SK-N-SH (cell line): Measurements from ENCODE around the gene ZER1. TPM values are rescaled to one million over a fixed set of nuclear protein-coding genes. Genes with fewer than 3 reads are reported as not detected.

ENCODE experiments used
- CTCF ChIA-PET: fragments of 300-600, 350-600 bp; formaldehyde crosslinking; extraction: SDS; loops from one replicate; lab custom pipeline; 2021; lab: Yijun Ruan, JAX
- POLR2A ChIA-PET: fragments of 350-600 bp; sonication (Branson Sonifier 250); formaldehyde crosslinking; extraction: SDS; loops from one replicate; lab custom pipeline; 2020; ENCODE audit warnings: antibody characterized with exemption, inconsistent platforms; lab: Yijun Ruan, JAX
- DNase-seq: peaks from one replicate; pipeline ENCODE4 v3.0.0; 2012
- H2AFZ ChIP-seq: fragments of 200-600 bp; sonication (generic); 2 replicates; pipeline ENCODE4 v1.8.1; 2016; ENCODE audit warnings: antibody characterized with exemption, mild to moderate bottlenecking, low read depth
- H3F3A ChIP-seq: fragments of 200-600 bp; sonication (generic); replicated peaks from 2 replicates; pipeline ENCODE3; 2016; ENCODE audit warnings: antibody characterized with exemption, mild to moderate bottlenecking; ENCODE audit not compliant: insufficient read depth
- H3K27ac ChIP-seq, 2 experiments: fragments of 200-500 bp in 1 of 2; fragments of 200-600 bp in 1 of 2; sonication (Bioruptor generic) in 1 of 2; sonication (generic), shearing (Covaris generic) in 1 of 2; 2 replicates each; pipeline versions ENCODE4 v1.5.1 to v1.6.1; 2014 to 2016; ENCODE audit warnings: low read depth in 2 of 2, inconsistent platforms in 1 of 2, low read length in 1 of 2, mild to moderate bottlenecking in 1 of 2, mixed read lengths in 1 of 2
- H3K27me3 ChIP-seq: fragments of 200-600 bp; sonication (generic), shearing (Covaris generic); 2 replicates; pipeline ENCODE4 v1.6.1; 2016; ENCODE audit warnings: mixed run types; ENCODE audit not compliant: insufficient read depth
- H3K36me3 ChIP-seq, 2 experiments: fragments of 200-500 bp in 1 of 2; fragments of 200-600 bp in 1 of 2; sonication (Bioruptor generic) in 1 of 2; sonication (generic) in 1 of 2; replicated peaks in 1 of 2; 2 replicates each; pipeline versions ENCODE3 to v1.5.1; 2014 to 2016; ENCODE audit warnings: low read length in 1 of 2, mild to moderate bottlenecking in 1 of 2; ENCODE audit not compliant: insufficient read depth in 2 of 2, control insufficient read depth in 1 of 2
- H3K4me1 ChIP-seq, 2 experiments: fragments of 200-500 bp in 1 of 2; fragments of 200-600 bp in 1 of 2; sonication (Bioruptor generic) in 1 of 2; sonication (generic), shearing (Covaris generic) in 1 of 2; 2 replicates each; pipeline versions ENCODE4 v1.5.1 to v1.6.1; 2014 to 2016; ENCODE audit warnings: low read depth in 1 of 2, low read length in 1 of 2, mixed run types in 1 of 2; ENCODE audit not compliant: insufficient read depth in 2 of 2, control insufficient read depth in 1 of 2
- H3K4me2 ChIP-seq: fragments of 200-600 bp; sonication (generic), shearing (Covaris generic); 2 replicates; pipeline ENCODE4 v1.6.1; 2017; ENCODE audit warnings: mixed run types
- H3K4me3 ChIP-seq, 2 experiments: fragments of 200-500 bp in 1 of 2; fragments of 200-600 bp in 1 of 2; sonication (Bioruptor generic) in 1 of 2; sonication (generic), shearing (Covaris generic) in 1 of 2; 2 replicates each; pipeline versions ENCODE4 v1.5.1 to v1.8.1; 2014 to 2016; ENCODE audit warnings: low read depth in 2 of 2, inconsistent platforms in 1 of 2, low read length in 1 of 2, mild to moderate bottlenecking in 1 of 2, mixed read lengths in 1 of 2, moderate library complexity in 1 of 2
- H3K79me2 ChIP-seq: fragments of 200-600 bp; sonication (generic); 2 replicates; pipeline ENCODE4 v1.8.1; 2017; ENCODE audit warnings: mild to moderate bottlenecking; ENCODE audit not compliant: insufficient read depth
- H3K9ac ChIP-seq: fragments of 200-600 bp; sonication (generic); 2 replicates; pipeline ENCODE4 v1.6.1; 2017; ENCODE audit warnings: mixed run types
- H3K9me2 ChIP-seq: fragments of 200-600 bp; sonication (generic); 2 replicates; pipeline ENCODE4 v1.6.1; 2017; ENCODE audit warnings: mixed run types
- H3K9me3 ChIP-seq: fragments of 200-600 bp; sonication (generic); 2 replicates; pipeline ENCODE4 v1.6.1; 2017; ENCODE audit warnings: mixed run types, mild to moderate bottlenecking, moderate library complexity
- H4K20me1 ChIP-seq: fragments of 200-600 bp; sonication (generic); 2 replicates; pipeline ENCODE4 v1.6.1; 2017; ENCODE audit warnings: mild to moderate bottlenecking, mixed run types; ENCODE audit not compliant: insufficient read depth
- ELF1 ChIP-seq: IDR thresholded peaks from 2 replicates; pipeline ENCODE4 v1.4.0; 2012
- FOSL2 ChIP-seq: IDR thresholded peaks from 2 replicates; pipeline ENCODE4 v1.4.0; 2012; ENCODE audit warnings: low read depth, mild to moderate bottlenecking, moderate library complexity, borderline replicate concordance
- FOXM1 ChIP-seq: IDR thresholded peaks from 2 replicates; pipeline ENCODE4 v1.4.0; 2012; ENCODE audit warnings: low read depth, mild to moderate bottlenecking
- GABPA ChIP-seq: IDR thresholded peaks from 2 replicates; pipeline ENCODE4 v1.4.0; 2012; ENCODE audit warnings: low read depth, mild to moderate bottlenecking
- JUND ChIP-seq: IDR thresholded peaks from 2 replicates; pipeline ENCODE4 v1.4.0; 2012
- MEF2A ChIP-seq: IDR thresholded peaks from 2 replicates; pipeline ENCODE4 v1.4.0; 2012; ENCODE audit warnings: low read depth, borderline replicate concordance
- NFIC ChIP-seq: IDR thresholded peaks from 2 replicates; pipeline ENCODE4 v1.4.0; 2012; ENCODE audit warnings: borderline replicate concordance
- TCF12 ChIP-seq: IDR thresholded peaks from 2 replicates; pipeline ENCODE4 v1.4.0; 2012
- WGBS: methylation state at CpG from one replicate; pipeline ENCODE4 v1.1.6; 2017; ENCODE audit warnings: low lambda C conversion rate; 5-methylcytosine and 5-hydroxymethylcytosine counted together
- polyA plus RNA-seq, 3 experiments: library from polyadenylated mRNA; depleted of rRNA; stranded (reverse); fragments of >200 nt; gene quantifications; 2 replicates each; pipeline ENCODE4 v1.2.3, GENCODE V29; 2012
- TF ChIP-seq, protein P1 (sequence below): IDR thresholded peaks from 2 replicates; pipeline ENCODE4 v1.6.1; 2012; ENCODE audit warnings: mild to moderate bottlenecking, low read depth, low read length, moderate library complexity
- TF ChIP-seq, protein P2 (sequence below): IDR thresholded peaks from 2 replicates; pipeline ENCODE4 v1.4.0; 2012; ENCODE audit warnings: low read depth, borderline replicate concordance

Gene ZER1
- polyA plus RNA-seq, 1 of the 3 experiments (the other 2 are of a cell fraction), result 30.9 TPM

- TF ChIP-seq, protein P1, sequence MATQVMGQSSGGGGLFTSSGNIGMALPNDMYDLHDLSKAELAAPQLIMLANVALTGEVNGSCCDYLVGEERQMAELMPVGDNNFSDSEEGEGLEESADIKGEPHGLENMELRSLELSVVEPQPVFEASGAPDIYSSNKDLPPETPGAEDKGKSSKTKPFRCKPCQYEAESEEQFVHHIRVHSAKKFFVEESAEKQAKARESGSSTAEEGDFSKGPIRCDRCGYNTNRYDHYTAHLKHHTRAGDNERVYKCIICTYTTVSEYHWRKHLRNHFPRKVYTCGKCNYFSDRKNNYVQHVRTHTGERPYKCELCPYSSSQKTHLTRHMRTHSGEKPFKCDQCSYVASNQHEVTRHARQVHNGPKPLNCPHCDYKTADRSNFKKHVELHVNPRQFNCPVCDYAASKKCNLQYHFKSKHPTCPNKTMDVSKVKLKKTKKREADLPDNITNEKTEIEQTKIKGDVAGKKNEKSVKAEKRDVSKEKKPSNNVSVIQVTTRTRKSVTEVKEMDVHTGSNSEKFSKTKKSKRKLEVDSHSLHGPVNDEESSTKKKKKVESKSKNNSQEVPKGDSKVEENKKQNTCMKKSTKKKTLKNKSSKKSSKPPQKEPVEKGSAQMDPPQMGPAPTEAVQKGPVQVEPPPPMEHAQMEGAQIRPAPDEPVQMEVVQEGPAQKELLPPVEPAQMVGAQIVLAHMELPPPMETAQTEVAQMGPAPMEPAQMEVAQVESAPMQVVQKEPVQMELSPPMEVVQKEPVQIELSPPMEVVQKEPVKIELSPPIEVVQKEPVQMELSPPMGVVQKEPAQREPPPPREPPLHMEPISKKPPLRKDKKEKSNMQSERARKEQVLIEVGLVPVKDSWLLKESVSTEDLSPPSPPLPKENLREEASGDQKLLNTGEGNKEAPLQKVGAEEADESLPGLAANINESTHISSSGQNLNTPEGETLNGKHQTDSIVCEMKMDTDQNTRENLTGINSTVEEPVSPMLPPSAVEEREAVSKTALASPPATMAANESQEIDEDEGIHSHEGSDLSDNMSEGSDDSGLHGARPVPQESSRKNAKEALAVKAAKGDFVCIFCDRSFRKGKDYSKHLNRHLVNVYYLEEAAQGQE, result no peak
- TF ChIP-seq JUND (no peak), MEF2A (no peak)
These were observed 3.1 kb upstream of the ZER1 start (continued) for GRCh38 chr9:128774804-128775203.

- Histone ChIP-seq H3K36me3 (no peaks in the 10 kb centered on the region), H3K79me2 (peaks cover 26% of the 10 kb centered on the region), H2AFZ (peak overlapping the region; percentile 100; the same call in 1 of the 2 replicates), H3K9me3 (no peaks in the 10 kb centered on the region), H3K4me2 (no peak overlapping the region), H3K27me3 (no peaks in the 10 kb centered on the region), H3K4me3 (no peak overlapping the region), H3K4me1 (peaks cover 0 to 7% of the 10 kb centered on the region in 2 experiments; a peak in 1 of 4 replicates), H3K9ac (no peak overlapping the region), H3F3A (peaks cover 11% of the 10 kb centered on the region), H3K9me2 (no peaks in the 10 kb centered on the region), H4K20me1 (no peaks in the 10 kb centered on the region), H3K27ac (no peak overlapping the region)
- ChIA-PET CTCF (interaction anchor here (0.6 kb wide), 1 partner anchor 31 kb away, joined by 4 read pairs; no protein-coding TSS in a partner anchor), POLR2A (no interaction called here)
- no peak for DNase-seq
- TF ChIP-seq ELF1, result no peak
- 81% methylated on average over 5 of the region's 5 CpGs for WGBS
These were observed 1.3 kb upstream of the ZER1 start for GRCh38 chr9:128773049-128773448.

DNA sequence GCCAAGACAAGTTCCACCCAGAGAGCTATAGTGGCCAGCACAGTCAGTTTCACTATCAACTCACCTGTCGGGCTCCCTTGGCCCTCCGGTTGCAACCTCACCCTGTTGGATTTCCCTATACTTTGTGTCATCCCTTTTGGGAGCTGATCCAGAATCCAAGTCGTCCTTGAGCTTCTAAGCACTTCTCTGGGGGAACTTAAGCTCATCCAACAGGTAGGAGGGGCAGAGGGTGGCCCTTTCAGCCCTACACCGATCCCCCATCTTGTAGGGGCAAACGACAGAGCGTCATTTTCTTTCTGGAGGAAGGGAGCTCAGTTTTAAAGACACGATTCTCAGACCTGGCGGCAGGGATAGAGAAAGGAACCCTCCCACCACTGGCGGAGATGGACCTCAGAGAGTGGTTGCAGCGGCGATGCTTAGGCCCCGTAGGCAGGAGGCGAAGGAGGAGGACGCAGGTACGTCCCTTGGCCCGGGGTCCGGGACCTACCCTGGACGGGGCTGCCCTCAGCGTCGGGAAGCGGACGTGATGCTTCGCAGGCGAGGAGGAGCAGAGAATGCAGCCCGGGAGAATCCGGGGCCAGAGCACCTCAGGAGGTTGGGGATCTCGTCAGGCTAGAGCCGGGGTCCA lies 519 bp downstream of the ZER1 start:
- CTCF ChIA-PET, result interaction anchor here (0.7 to 1.3 kb wide), 7 partner anchors 30 to 135 kb away, joined by 3 to 7 read pairs (median 4); partner anchors contain the start of gene PKN3
- POLR2A ChIA-PET, result interaction anchor here (0.6 kb wide), 1 partner anchor 54 kb away, joined by 7 read pairs; no protein-coding TSS in a partner anchor

More for the DNA sequence above, 519 bp downstream of the ZER1 start:
- H2AFZ ChIP-seq, result peak overlapping the region; percentile 94
- DNase-seq, result no peak
- peaks cover 0 to 5% of the 10 kb centered on the region in 2 experiments for H3K36me3 ChIP-seq
- peak overlapping the region; percentile 39 to 81 for H3K27ac ChIP-seq
- TF ChIP-seq, protein P2, sequence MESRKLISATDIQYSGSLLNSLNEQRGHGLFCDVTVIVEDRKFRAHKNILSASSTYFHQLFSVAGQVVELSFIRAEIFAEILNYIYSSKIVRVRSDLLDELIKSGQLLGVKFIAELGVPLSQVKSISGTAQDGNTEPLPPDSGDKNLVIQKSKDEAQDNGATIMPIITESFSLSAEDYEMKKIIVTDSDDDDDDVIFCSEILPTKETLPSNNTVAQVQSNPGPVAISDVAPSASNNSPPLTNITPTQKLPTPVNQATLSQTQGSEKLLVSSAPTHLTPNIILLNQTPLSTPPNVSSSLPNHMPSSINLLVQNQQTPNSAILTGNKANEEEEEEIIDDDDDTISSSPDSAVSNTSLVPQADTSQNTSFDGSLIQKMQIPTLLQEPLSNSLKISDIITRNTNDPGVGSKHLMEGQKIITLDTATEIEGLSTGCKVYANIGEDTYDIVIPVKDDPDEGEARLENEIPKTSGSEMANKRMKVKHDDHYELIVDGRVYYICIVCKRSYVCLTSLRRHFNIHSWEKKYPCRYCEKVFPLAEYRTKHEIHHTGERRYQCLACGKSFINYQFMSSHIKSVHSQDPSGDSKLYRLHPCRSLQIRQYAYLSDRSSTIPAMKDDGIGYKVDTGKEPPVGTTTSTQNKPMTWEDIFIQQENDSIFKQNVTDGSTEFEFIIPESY, result no peak
- TF ChIP-seq NFIC (no peak), TCF12 (no peak), FOSL2 (no peak), FOXM1 (no peak), GABPA (no peak)
- TF ChIP-seq, protein P1, result no peak
- peak overlapping the region; percentile 88 for H3K9ac ChIP-seq
- H3K79me2 ChIP-seq, result peaks cover 27% of the 10 kb centered on the region
- H3K9me2 ChIP-seq, result no peaks in the 10 kb centered on the region
- peak overlapping the region; percentile 71 to 90 for H3K4me3 ChIP-seq
- H4K20me1 ChIP-seq, result no peaks in the 10 kb centered on the region
- H3K4me2 ChIP-seq, result peak overlapping the region; percentile 99
- 13% methylated on average over 7 of the region's 28 CpGs for WGBS
- H3F3A ChIP-seq, result peaks cover 11% of the 10 kb centered on the region
- no peaks in the 10 kb centered on the region for H3K9me3 ChIP-seq
- no peaks in the 10 kb centered on the region for H3K27me3 ChIP-seq
- H3K4me1 ChIP-seq, result peaks cover 0 to 7% of the 10 kb centered on the region in 2 experiments; a peak in 1 of 4 replicates
